ENCODE data around the gene LHCGR.

The LHCGR gene

DNA sequence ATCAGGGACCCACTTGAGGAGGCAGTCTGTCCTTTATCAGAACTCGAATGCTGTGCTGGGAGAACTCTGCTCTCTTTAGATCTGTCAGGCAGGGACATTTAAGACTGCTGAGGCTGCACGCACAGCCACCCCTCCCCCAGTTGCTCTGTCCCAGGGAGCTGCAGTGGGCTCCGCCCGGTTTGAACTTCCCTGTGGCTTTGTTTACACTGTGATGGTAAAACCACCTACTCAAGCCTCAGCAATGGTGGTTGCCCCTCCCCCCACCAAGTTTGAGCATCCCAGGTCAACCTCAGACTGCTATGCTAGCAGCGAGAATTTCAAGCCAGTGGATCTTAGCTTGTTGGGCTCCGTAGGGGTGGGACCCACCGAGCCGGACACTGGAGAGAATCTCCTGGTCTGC, 11.8 kb upstream of the LHCGR start:
- no peak for DNase-seq (ENCODE audit: low read depth)
- no peak overlapping the region for H3K4me3 ChIP-seq (ENCODE audit: low read length)
- TF ChIP-seq, protein P1, sequence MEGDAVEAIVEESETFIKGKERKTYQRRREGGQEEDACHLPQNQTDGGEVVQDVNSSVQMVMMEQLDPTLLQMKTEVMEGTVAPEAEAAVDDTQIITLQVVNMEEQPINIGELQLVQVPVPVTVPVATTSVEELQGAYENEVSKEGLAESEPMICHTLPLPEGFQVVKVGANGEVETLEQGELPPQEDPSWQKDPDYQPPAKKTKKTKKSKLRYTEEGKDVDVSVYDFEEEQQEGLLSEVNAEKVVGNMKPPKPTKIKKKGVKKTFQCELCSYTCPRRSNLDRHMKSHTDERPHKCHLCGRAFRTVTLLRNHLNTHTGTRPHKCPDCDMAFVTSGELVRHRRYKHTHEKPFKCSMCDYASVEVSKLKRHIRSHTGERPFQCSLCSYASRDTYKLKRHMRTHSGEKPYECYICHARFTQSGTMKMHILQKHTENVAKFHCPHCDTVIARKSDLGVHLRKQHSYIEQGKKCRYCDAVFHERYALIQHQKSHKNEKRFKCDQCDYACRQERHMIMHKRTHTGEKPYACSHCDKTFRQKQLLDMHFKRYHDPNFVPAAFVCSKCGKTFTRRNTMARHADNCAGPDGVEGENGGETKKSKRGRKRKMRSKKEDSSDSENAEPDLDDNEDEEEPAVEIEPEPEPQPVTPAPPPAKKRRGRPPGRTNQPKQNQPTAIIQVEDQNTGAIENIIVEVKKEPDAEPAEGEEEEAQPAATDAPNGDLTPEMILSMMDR (IDR thresholded peaks at IDR 0.05; ENCODE audit: insufficient read depth, low read depth, low read length, missing control alignments): no peak

DNA sequence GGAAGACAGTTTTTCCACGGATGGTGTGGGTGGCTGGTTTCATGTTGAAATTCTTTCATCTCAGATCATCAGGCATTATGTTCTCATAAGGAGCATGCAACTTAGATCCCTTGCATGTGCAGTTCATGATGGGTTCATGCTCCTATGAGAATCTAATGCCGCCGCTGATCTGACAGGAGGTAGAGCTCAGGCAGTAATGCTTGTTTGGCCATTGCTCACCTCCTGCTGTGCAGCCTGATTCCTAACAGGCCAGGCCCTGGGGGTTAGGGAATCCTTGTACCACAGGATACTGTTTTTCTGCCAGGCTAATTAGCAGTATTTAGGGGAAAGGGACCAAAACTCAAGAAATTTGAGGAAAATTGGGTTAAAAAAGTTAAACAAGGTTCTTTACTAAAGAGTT, 5.3 kb upstream of the LHCGR start:
- no peak for DNase-seq (ENCODE audit: low read depth)
- TF ChIP-seq, protein P1 (IDR thresholded peaks at IDR 0.05; ENCODE audit: insufficient read depth, low read depth, low read length, missing control alignments): no peak
- no peak overlapping the region for H3K4me3 ChIP-seq (ENCODE audit: low read length)

DNA sequence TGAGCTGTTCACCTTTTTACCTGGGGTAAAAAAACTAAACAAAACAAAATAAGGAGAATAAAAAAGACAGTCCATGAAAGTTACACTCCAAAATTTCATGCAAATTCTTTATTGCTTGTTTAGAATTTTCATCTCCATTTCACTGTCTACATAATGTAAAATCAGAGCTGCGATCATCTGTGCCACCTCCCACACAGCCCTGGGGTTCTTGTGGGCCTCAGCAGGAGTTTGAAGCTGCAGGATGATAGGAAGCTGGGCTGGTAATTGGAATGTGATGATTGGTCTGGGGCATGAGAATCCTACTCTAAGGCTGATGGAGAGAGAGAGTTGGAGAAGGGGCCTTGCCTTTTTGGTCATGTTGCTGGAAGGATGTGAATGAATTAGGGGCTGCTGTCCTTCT, 4.2 kb upstream of the LHCGR start:
- DNase-seq (ENCODE audit: low read depth): no peak
- H3K4me3 ChIP-seq (ENCODE audit: low read length): no peak overlapping the region
- TF ChIP-seq, protein P1 (IDR thresholded peaks at IDR 0.05; ENCODE audit: insufficient read depth, low read depth, low read length, missing control alignments): no peak

DNA sequence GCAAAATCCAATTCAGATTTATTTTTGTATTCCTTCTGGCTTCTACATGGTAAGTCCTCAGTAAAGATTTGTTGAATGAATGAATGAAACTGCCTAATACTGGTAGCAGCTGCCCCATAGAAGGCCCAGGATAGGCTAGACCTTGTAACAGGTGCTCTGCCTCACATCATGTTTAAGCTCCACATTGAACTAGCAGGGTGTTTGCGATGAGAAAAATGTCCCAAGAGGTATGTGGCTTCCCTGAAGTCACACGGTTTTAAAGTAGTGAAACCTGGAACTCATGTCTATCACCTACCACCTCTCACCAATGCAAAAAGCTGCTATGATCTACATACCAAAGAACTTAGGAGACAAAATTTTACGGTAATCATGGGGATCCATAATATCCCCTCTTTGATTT, 765 bp upstream of the LHCGR start:
- DNase-seq (ENCODE audit: low read depth): no peak
- H3K4me3 ChIP-seq (ENCODE audit: low read length): no peak overlapping the region
- TF ChIP-seq, protein P1 (IDR thresholded peaks at IDR 0.05; ENCODE audit: insufficient read depth, low read depth, low read length, missing control alignments): no peak

DNA sequence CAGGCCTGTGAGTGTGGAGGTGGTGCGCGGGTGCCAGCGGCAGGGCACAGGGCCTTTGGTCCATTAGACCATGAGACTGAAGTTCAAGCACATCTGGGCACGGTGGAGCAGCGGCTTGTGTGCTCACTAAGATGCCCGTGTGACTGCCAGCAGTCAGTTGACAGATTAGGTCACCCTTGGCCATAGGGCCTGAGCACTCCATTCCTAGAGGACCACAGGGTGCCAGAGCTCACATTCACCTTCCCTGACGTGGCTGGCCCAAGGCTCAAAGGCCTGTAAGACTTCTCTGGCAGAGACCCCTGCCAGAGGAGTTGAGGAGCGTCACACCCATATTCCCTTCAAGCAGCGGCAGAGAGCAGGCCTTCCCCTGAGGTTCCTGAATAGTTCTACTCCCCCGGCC, 650 bp downstream of the LHCGR start:
- TF ChIP-seq, protein P1 (IDR thresholded peaks at IDR 0.05; ENCODE audit: insufficient read depth, low read depth, low read length, missing control alignments): no peak
- H3K4me3 ChIP-seq (ENCODE audit: low read length): no peak overlapping the region
- DNase-seq (ENCODE audit: low read depth): no peak

DNA sequence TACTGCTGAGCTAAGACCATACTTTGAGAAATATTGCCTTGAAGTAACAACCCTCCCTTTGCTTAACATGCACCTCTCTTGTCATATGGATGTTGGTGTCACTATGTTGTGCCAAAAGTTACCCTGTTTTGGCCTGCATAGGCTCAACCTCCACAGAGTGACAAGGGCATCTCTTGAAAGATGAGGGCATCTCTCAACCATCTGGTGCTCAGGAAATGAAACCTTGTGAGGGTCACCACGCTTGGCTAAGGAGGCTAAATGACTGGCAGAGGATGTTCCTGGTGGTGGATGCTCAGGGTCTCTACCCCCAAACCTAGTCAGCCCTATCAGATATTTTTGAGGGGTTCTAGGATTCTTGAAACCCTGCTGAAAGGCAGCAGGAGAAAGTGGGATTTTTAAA, 2.3 kb downstream of the LHCGR start:
- no peak overlapping the region for H3K4me3 ChIP-seq (ENCODE audit: low read length)

DNA sequence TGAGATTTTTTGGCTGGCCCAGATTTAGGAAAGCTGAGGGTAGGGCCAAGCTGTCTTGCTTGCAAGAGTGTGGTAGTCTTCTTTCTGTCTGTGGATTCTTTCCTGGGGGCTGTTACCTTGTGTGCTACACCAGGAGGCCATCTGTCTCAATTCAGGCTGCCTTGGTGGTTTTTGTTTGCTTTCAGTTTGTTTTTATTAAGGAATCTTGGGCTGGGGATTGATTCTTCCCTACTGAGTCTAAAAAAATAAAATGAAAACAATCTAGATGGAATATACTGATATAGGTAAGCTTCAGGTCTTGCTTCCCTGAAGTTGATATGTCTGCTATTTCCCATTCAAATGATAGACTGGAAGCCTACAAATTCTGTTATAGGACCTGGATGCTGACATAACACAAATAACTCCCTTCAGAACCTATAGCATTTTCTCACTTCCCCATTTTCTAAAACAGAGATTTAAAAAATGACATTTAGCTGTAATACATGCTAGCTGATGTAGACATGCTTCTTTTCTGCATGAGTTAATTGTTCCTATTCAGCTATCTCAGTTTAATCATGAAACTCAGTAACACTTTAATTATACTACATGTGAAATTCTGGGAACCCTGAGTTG, 5.3 kb downstream of the LHCGR start:
- no peak for DNase-seq (ENCODE audit: low read depth)
- TF ChIP-seq, protein P1 (IDR thresholded peaks at IDR 0.05; ENCODE audit: insufficient read depth, low read depth, low read length, missing control alignments): no peak
- H3K4me3 ChIP-seq (ENCODE audit: low read length): no peak overlapping the region

More for the DNA sequence above, 2.3 kb downstream of the LHCGR start:
- DNase-seq (ENCODE audit: low read depth): no peak
- TF ChIP-seq, protein P1 (IDR thresholded peaks at IDR 0.05; ENCODE audit: insufficient read depth, low read depth, low read length, missing control alignments): no peak

All from epithelial cell of esophagus (primary cell).